Choroid plexus epithelial cell (primary cell): Measurements from ENCODE around the gene E2F7.
"Not testable (repeated sequence)": the region's sequence is repeated elsewhere in the genome, so short reads cannot be mapped to it uniquely, and the experiment has no call there.

ENCODE experiments used
- DNase-seq: peaks from one replicate; pipeline ENCODE4 v3.0.0-alpha.2; 2010; ENCODE audit warnings: low read depth
- H3K4me3 ChIP-seq: 2 replicates; pipeline ENCODE4 v1.5.1; 2011; ENCODE audit warnings: low read depth, mild to moderate bottlenecking, control low read depth, low read length, moderate library complexity
- TF ChIP-seq, protein P1 (sequence below): conservative IDR thresholded peaks from 2 replicates; pipeline ENCODE4 v1.5.1; 2011; ENCODE audit warnings: low read depth, mild to moderate bottlenecking, control low read depth, inconsistent platforms, low read length, moderate library complexity

The E2F7 gene

DNA sequence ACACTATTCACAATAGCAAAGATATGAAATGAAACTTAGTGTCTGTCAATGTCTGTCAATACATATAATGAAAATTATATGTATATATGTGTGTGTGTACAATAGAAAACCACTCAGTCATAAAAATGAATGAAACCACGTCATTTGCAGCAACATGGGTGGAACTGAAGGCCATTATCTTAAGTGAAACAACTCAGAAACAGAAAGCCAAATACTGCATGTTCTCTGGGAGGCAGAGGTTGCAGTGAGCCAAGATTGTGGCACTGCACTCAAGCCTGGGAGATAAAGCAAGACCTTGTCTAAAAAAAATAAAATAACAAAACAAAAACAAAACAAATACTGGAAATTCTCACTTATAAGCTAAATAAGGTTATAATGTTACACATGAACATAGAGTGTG, 16.7 kb upstream of the E2F7 start:
- TF ChIP-seq, protein P1, sequence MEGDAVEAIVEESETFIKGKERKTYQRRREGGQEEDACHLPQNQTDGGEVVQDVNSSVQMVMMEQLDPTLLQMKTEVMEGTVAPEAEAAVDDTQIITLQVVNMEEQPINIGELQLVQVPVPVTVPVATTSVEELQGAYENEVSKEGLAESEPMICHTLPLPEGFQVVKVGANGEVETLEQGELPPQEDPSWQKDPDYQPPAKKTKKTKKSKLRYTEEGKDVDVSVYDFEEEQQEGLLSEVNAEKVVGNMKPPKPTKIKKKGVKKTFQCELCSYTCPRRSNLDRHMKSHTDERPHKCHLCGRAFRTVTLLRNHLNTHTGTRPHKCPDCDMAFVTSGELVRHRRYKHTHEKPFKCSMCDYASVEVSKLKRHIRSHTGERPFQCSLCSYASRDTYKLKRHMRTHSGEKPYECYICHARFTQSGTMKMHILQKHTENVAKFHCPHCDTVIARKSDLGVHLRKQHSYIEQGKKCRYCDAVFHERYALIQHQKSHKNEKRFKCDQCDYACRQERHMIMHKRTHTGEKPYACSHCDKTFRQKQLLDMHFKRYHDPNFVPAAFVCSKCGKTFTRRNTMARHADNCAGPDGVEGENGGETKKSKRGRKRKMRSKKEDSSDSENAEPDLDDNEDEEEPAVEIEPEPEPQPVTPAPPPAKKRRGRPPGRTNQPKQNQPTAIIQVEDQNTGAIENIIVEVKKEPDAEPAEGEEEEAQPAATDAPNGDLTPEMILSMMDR = no peak
- H3K4me3 ChIP-seq = no peak overlapping the region
- no peak for DNase-seq

DNA sequence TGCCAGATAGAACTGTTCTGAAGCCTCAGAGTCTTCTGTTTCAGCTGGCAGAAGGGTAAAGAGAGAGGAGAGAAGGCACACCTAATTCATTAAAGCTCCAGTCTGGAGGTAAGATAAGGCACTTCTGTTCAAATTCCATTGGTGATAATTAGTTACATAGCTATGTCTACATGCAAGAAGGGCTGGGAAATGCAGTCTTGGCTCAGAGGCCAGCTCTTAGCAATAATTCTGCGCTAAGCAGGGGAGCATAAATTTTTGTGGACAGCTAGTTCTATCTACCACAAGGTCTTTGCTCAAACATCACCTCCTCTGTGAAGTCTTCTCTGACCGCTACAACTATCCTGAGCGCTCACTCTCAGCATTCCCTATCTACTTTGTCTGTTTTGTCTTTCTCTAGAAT, 14.3 kb upstream of the E2F7 start:
- DNase-seq = no peak
- no peak overlapping the region for H3K4me3 ChIP-seq
- TF ChIP-seq, protein P1 = no peak

DNA sequence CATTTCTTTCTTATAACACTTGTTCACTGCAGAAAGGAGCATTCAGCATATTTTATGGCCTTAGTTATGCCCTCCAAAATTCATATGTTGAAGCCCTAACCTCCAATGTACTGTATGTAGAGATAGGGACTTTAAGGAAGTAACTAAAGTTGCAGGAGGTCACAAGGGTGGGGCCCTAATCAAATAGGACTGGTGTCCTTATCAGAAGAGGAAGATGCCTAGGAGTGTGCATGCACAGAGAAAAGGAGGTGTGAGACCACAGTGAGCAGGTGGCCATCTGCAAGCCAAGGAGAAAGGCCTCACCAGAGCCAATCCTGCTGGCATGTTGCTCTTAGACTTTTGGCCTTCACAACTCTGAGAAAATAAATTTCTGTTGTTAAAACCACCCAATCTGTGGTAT, 12.9 kb upstream of the E2F7 start:
- H3K4me3 ChIP-seq = no peak overlapping the region
- TF ChIP-seq, protein P1 = no peak

DNA sequence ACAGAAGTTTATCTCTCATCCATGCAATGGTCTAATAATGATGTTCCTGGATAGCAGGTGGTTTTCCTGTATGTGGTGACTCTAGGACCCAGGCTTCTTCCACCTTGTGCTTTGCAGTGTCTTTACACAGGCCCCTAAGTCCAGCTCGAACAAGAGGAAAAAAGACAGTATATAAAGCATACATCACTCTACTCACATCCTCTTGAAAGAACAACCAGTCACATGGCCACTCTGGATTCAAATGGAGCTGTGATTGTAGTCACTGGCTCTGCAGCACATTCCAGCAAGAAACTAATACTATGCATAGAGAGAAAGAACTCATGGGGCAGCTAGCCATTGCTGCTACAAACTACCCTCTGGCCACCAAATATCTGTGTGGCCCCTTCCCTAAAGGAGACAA, 11.5 kb upstream of the E2F7 start:
- TF ChIP-seq, protein P1 = no peak
- no peak overlapping the region for H3K4me3 ChIP-seq
- no peak for DNase-seq

More for the DNA sequence above, 12.9 kb upstream of the E2F7 start:
- DNase-seq = no peak

DNA sequence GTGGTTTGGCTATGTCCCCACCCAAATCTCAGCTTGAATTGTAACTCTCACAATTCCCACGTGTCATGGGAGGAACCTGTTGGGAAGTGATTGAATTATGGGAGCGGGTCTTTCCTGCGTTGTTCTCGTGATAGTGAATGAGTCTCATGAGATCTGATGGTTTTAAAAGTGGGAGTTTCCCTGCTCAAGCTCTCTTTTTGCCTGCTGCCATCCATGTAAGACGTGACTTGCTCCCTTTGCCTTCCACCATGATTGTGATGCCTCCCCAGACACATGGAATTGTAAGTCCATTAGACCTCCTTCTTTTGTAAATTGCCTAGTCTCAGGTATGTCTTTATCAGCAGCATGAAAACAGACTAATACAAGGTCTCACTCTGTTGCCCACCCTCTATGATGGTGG, 8.5 kb upstream of the E2F7 start:
- DNase-seq, H3K4me3 ChIP-seq: not testable (repeated sequence)

DNA sequence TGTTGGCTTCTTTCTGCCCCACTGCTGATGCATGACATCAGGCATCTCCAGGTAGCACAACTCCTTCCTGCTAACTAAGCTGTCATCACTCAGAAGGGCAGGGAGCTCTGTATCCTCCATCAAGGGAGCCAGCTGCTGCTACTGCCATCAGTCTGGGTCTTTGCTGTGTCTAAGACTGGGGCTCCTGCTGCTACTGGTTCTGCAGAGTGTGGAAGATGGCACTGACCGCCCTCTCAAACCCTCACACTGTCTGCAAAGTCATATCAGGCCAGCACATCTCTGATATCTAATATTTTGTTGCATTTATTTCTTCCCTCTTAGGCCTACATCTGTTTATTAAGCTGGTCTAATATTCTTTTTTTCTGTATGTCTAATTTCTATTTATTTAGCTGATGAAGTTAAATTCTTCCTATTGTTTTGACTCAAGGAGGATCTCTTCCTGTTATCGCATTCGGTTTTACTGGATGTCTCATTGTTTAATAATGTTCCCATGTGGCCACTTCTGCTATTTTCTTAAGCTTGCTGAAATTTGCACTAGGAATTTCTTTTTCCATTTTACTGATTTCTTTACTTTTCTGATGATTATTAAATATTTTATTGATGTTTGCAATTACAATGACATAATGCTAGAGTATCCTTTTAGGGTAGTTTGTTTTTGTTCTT, 7.6 kb upstream of the E2F7 start:
- no peak overlapping the region for H3K4me3 ChIP-seq
- DNase-seq = peak; percentile 30
- TF ChIP-seq, protein P1 = no peak

DNA sequence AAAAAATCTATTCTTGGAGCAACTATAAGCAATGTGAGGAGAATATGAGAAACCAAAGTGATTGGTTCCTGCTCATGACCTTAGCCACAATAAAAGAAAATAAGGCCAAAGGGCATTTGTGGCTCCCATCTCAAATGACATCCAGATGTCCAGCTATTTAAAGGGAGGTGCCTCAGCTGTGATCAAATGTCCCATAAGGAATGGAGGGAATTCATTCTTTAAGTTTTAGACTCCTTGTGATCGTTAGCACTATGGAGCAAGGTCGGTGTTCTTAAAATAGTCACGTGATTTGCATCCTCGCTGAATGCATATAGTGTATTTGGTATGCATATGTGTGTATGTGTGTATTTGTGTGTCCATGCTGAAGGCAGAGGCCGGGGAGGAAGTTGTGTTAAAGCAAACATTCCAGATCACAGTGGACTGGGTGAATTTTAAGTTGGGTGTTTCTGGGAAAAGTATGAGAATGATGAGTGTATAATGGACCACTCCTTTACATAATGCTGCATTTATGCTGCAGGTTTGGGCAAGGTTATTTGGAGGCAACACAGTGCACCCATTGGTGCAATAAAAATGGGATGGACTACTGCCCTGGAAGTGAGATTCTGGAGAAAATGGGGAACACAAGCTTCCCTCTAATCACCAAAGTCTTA, 5.6 kb upstream of the E2F7 start:
- TF ChIP-seq, protein P1 = no peak
- no peak for DNase-seq
- H3K4me3 ChIP-seq = no peak overlapping the region
